ENCODE results near the gene ZNF536.
A peak's percentile ranks its signal among the peaks of the same experiment; 100 is the strongest.

Gene ZNF536

DNA sequence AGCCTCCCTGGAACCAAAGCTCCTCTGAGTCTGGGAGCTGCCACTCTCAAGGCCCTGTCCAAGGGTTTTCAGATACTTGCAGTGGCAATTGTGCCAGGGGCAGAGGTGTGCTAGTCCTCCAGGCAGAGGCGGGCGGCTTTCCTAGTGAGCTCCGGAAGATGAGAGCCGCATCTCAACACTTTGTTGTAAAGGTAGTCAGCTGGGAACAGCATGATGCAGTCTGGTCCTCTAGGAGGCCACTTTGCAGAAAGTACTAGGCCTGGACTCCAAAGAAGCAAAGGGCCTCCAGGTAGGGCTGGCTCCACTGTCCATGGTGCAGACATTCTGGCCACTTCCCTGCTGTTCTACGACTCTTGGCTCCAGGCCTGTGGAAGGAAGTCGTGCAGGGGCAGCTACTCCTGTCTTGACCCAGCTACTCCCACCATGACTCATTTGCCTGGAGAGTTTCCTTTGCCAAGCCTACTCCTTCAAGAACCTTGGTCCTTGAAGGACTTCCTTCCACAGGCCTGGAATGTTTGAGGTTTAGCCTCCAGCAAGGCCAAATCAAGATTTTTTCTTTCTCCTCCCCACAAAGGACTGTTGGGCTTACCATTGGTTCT, 9.9 kb upstream of the ZNF536 start:
- peak; percentile 88 for DNase-seq (ENCODE audit: low read depth)
- no peak overlapping the region for H3K4me3 ChIP-seq (ENCODE audit: low read length)
- TF ChIP-seq, protein P1, sequence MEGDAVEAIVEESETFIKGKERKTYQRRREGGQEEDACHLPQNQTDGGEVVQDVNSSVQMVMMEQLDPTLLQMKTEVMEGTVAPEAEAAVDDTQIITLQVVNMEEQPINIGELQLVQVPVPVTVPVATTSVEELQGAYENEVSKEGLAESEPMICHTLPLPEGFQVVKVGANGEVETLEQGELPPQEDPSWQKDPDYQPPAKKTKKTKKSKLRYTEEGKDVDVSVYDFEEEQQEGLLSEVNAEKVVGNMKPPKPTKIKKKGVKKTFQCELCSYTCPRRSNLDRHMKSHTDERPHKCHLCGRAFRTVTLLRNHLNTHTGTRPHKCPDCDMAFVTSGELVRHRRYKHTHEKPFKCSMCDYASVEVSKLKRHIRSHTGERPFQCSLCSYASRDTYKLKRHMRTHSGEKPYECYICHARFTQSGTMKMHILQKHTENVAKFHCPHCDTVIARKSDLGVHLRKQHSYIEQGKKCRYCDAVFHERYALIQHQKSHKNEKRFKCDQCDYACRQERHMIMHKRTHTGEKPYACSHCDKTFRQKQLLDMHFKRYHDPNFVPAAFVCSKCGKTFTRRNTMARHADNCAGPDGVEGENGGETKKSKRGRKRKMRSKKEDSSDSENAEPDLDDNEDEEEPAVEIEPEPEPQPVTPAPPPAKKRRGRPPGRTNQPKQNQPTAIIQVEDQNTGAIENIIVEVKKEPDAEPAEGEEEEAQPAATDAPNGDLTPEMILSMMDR (conservative IDR thresholded peaks at IDR 0.05; ENCODE audit: low read length) = no peak

DNA sequence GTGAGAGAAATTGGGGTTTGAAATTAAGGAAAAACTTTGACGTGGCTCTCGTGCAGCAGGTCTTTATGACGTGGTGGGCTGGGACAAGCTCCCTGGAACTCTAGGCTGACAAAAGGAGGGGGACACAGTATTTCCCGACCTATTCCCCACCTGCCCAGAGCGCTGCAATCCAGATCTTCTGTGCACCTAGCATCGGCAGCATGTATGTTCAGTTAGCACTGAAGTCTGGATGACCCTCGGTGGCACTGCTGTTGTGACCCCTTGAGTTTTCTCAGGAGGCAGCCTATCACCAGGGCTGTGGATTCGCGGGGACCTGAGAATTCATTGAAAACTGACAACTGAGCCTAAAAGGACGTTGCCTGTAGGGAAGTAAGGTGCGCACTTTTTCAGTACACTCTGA, 9.1 kb upstream of the ZNF536 start:
- DNase-seq (ENCODE audit: low read depth) = no peak
- H3K4me3 ChIP-seq (ENCODE audit: low read length) = no peak overlapping the region
- TF ChIP-seq, protein P1 (conservative IDR thresholded peaks at IDR 0.05; ENCODE audit: low read length) = no peak

DNA sequence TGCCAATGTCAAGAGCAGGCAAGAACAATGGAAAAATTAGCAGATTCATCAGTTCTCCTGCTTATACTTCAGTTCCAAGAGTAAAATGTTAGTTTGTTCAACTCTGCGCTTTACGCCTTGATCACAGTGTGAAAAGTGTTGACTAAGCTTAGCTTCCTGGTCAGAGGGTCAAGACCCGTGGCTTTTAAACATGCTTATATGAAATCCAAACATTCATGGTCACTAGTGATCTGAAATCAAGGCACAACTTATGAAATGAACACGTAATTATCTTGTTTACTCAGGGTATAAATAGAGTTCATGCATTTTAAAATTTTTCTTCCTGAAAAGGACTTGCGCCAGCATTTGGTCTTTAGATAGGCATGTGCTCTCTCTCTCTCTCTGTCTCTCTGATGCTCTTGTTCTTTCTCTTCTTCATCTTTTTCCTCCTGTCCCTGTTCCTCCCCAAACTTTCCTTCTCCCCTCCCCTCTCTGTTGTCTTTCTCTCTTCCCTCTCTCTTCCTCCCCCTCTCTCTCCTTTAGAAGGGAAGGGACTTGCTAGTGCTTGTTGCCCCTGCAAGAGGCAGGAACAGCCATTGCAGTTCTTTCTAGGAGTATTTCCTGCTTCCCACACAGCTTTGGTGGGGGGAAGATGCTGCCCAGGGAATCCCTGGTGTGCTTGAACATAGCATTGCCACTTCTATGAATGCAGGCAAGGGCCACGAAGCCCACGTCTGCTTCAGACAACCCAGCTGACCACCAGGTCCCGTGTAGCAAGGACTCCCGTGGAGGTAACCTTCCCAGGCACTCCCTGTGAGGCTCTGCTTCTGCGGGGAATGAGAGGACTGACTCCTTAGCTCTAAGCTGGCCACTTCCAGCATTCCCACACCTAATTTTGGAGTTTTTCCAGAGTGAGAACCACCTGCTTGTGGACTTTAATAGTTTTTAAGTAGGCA, 7.1 kb upstream of the ZNF536 start:
- TF ChIP-seq, protein P1 (conservative IDR thresholded peaks at IDR 0.05; ENCODE audit: low read length) = no peak
- no peak overlapping the region for H3K4me3 ChIP-seq (ENCODE audit: low read length)
- DNase-seq (ENCODE audit: low read depth) = no peak

DNA sequence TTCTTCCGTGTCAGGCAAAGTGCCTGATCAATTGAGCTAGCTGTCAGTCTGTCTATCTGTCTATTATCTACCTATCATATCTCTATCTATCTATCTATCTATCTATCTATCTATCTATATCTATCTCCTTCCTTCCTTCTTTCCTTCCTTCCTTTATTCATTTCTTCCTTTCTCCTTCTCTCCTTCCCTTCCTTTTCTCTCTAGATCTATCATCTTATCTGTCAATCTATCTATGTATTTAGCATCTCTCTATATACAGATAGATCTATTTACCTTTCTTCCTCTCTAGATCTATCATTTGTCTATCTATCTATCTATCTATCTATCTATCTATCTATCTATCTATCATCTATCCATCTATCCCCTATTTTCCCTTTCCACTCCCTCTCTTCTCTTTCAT, 5.9 kb upstream of the ZNF536 start:
- DNase-seq (ENCODE audit: low read depth) = no peak
- H3K4me3 ChIP-seq (ENCODE audit: low read length) = no peak overlapping the region
- TF ChIP-seq, protein P1 (conservative IDR thresholded peaks at IDR 0.05; ENCODE audit: low read length) = no peak

DNA sequence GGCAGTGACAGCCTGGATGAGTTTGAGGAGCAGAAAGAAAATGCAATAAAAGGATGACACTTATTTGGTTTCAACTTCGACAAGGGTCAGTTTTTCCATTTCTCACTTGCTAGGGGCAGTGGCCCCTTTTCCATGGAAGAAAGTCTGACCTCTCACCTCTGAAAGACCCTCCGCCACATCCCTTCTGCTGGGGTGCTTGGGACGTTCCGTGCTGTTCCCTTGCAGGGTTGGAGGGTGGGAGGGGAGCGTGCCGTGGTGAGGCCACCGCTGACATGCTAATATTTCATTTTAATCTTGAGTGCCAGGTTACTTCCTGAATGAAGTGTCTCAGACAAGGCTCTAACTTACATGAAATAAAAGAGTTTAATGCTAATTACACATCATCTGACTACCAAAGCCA, 5.2 kb upstream of the ZNF536 start:
- TF ChIP-seq, protein P1 (conservative IDR thresholded peaks at IDR 0.05; ENCODE audit: low read length) = no peak
- no peak overlapping the region for H3K4me3 ChIP-seq (ENCODE audit: low read length)
- no peak for DNase-seq (ENCODE audit: low read depth)

DNA sequence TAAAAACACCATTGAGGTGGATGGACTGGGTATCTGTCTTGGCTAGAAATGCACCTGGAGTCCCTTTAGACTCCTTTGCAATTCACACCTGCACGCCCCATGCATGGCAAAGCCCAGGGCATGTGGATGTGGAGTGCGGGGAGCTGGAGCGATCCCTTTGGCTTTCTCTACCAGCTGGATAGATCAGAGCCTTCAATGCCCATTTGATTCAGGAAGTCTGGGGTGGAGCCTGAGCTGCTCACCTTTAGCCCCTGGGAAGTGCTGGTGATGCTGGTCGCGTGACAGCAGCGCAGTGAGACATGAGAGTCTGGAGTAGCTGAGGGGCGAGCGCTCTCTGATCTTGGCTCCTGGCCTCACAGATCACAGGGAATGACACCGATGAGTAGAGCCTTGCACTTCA, 4.8 kb upstream of the ZNF536 start:
- H3K4me3 ChIP-seq (ENCODE audit: low read length) = no peak overlapping the region
- no peak for DNase-seq (ENCODE audit: low read depth)
- TF ChIP-seq, protein P1 (conservative IDR thresholded peaks at IDR 0.05; ENCODE audit: low read length) = no peak

DNA sequence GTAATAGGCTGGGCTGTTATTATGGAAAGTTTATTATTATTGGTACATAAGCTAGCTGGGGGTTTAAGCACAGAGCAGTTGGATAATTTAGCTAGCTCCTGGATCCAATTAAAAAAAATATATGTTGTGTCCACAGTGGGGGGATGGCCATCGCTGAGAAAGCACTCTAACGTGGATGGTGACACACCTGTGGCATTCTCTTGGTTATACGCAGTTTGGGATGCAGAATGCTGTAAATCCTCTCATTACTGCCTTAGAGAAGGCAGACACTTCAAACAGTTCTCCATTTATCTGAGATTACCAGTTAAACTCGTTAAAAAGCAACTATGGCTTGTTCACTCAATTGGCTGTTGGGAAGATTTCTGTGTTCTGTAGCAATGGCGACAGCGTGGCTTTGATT, 2.4 kb upstream of the ZNF536 start:
- no peak for DNase-seq (ENCODE audit: low read depth)
- H3K4me3 ChIP-seq (ENCODE audit: low read length) = no peak overlapping the region
- TF ChIP-seq, protein P1 (conservative IDR thresholded peaks at IDR 0.05; ENCODE audit: low read length) = no peak

All from AG10803 (cell line).